Parathyroid adenoma (tissue), 2 donors: ENCODE data around the gene ZDHHC16.
A peak's percentile ranks its signal among the peaks of the same experiment; 100 is the strongest.

Experiments
- H2AFZ ChIP-seq: fragments of 300-600 bp; sonication (generic); one replicate; pipeline ENCODE4 v1.7.0; 2017; ENCODE audit warnings: antibody characterized with exemption, mild to moderate bottlenecking
- H3K27ac ChIP-seq: fragments of 300-600 bp; sonication (generic); one replicate; pipeline ENCODE4 v1.7.0; 2017
- H3K27me3 ChIP-seq: fragments of 300-600 bp; sonication (generic); one replicate; pipeline ENCODE4 v1.7.0; 2017; ENCODE audit warnings: low read length; ENCODE audit not compliant: control insufficient read depth, insufficient read depth
- H3K36me3 ChIP-seq: fragments of 300-600 bp; sonication (generic); one replicate; pipeline ENCODE4 v1.7.0; 2017; ENCODE audit warnings: low read length; ENCODE audit not compliant: control insufficient read depth, insufficient read depth
- H3K4me1 ChIP-seq: fragments of 300-600 bp; sonication (generic); one replicate; pipeline ENCODE4 v1.7.0; 2017; ENCODE audit warnings: control low read depth
- H3K4me2 ChIP-seq: fragments of 300-600 bp; sonication (generic); one replicate; pipeline ENCODE4 v1.7.0; 2017; ENCODE audit warnings: low read length
- H3K4me3 ChIP-seq: fragments of 300-600 bp; sonication (generic); one replicate; pipeline ENCODE4 v1.7.0; 2017; ENCODE audit warnings: low read depth, low read length
- H3K79me2 ChIP-seq: fragments of 300-600 bp; sonication (generic); one replicate; pipeline ENCODE4 v1.7.0; 2017; ENCODE audit warnings: control low read depth
- H3K9ac ChIP-seq: fragments of 300-600 bp; sonication (generic); one replicate; pipeline ENCODE4 v1.7.0; 2017; ENCODE audit warnings: mild to moderate bottlenecking
- H3K9me3 ChIP-seq: fragments of 300-600 bp; sonication (generic); one replicate; pipeline ENCODE4 v1.7.0; 2017; ENCODE audit warnings: low read length; ENCODE audit not compliant: control insufficient read depth
- TF ChIP-seq, protein P1 (sequence below): fragments of 300-600 bp; sonication (generic); IDR thresholded peaks from one replicate; pipeline ENCODE4 v1.7.0; 2017; ENCODE audit warnings: antibody characterized with exemption, mild to moderate bottlenecking
- donor health status: primary hyperparathyroidism.

ZDHHC16 gene

DNA sequence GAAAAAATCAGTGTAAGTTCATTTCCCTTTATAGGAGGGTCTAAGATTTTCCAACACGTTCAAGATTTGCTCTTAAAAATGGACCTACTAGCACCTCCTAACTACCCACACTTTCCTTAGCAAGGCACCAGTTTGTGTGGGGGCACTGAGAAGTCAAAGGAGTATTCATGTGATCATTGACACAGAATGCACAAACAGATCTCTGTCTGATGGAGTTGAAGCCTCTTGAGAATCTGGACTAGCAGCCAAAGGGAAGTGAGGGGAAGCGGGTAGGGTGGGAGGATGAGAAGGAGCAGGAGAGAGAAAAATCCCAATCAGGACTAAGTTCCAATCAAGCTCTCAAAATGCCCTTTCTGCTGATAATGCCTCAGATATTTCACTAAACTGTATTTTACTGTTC is 48.2 kb downstream of the ZDHHC16 start:
- Histone ChIP-seq H3K4me3 (no peak overlapping the region), H3K9ac (no peak overlapping the region), H3K27me3 (no peaks in the 10 kb centered on the region), H3K4me1 (no peaks in the 10 kb centered on the region), H3K4me2 (no peak overlapping the region), H3K27ac (no peak overlapping the region), H2AFZ (no peak overlapping the region), H3K9me3 (no peaks in the 10 kb centered on the region), H3K36me3 (no peaks in the 10 kb centered on the region), H3K79me2 (peaks cover 64% of the 10 kb centered on the region)
- TF ChIP-seq, protein P1, sequence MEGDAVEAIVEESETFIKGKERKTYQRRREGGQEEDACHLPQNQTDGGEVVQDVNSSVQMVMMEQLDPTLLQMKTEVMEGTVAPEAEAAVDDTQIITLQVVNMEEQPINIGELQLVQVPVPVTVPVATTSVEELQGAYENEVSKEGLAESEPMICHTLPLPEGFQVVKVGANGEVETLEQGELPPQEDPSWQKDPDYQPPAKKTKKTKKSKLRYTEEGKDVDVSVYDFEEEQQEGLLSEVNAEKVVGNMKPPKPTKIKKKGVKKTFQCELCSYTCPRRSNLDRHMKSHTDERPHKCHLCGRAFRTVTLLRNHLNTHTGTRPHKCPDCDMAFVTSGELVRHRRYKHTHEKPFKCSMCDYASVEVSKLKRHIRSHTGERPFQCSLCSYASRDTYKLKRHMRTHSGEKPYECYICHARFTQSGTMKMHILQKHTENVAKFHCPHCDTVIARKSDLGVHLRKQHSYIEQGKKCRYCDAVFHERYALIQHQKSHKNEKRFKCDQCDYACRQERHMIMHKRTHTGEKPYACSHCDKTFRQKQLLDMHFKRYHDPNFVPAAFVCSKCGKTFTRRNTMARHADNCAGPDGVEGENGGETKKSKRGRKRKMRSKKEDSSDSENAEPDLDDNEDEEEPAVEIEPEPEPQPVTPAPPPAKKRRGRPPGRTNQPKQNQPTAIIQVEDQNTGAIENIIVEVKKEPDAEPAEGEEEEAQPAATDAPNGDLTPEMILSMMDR, result no peak

DNA sequence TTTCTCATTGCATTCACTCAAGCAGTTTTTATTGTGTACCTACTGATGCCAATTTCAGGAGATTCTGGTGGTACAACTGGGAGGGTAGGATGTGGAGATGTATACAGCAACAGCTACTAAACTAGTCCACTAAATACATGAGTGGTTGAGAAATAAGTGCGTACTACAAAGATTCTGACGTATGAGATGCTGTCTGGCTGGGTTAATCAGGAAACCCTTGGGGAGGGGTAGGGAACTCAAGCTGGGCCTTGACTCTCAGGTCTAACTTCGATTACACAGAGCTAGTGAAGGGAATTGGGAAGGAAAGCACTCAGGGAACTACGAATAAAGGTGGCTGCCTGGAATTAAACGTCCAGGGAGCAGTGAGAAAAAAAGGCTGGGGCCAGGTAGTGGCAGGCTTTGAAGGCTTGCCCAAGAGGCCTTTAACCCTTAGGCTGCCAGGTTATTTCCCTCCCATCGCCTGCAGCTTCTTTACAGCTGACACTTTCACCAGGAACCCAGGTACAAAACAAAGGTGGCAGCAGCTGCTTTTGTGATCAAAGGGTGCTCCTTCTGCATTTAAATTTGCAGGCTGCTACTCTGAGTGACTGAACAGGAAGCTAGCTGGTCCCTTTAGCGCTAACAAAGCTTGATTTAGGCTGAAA is 49.0 kb downstream of the ZDHHC16 start:
- TF ChIP-seq, protein P1, result no peak

GRCh38 chr10:97497572-97498075 is 51.6 kb downstream of the ZDHHC16 start:
- H3K79me2 ChIP-seq, result peaks cover 38% of the 10 kb centered on the region
- H3K9me3 ChIP-seq, result no peaks in the 10 kb centered on the region
- TF ChIP-seq, protein P1, result no peak
- peak overlapping the region; percentile 78 for H2AFZ ChIP-seq
- H3K4me2 ChIP-seq, result peak overlapping the region; percentile 98
- H3K4me1 ChIP-seq, result peaks cover 3% of the 10 kb centered on the region
- peak overlapping the region; percentile 81 for H3K27ac ChIP-seq
- H3K36me3 ChIP-seq, result no peaks in the 10 kb centered on the region
- no peaks in the 10 kb centered on the region for H3K27me3 ChIP-seq
- peak overlapping the region; percentile 21 for H3K9ac ChIP-seq
- peak overlapping the region; percentile 90 for H3K4me3 ChIP-seq

More for the DNA sequence above, 49.0 kb downstream of the ZDHHC16 start:
- H3K9ac ChIP-seq, result no peak overlapping the region
- peaks cover 3% of the 10 kb centered on the region for H3K4me1 ChIP-seq
- H3K9me3 ChIP-seq, result no peaks in the 10 kb centered on the region
- no peak overlapping the region for H3K27ac ChIP-seq
- H3K4me3 ChIP-seq, result no peak overlapping the region
- H3K4me2 ChIP-seq, result no peak overlapping the region
- H3K27me3 ChIP-seq, result no peaks in the 10 kb centered on the region
- H3K36me3 ChIP-seq, result no peaks in the 10 kb centered on the region
- H2AFZ ChIP-seq, result no peak overlapping the region
- peaks cover 56% of the 10 kb centered on the region for H3K79me2 ChIP-seq

DNA sequence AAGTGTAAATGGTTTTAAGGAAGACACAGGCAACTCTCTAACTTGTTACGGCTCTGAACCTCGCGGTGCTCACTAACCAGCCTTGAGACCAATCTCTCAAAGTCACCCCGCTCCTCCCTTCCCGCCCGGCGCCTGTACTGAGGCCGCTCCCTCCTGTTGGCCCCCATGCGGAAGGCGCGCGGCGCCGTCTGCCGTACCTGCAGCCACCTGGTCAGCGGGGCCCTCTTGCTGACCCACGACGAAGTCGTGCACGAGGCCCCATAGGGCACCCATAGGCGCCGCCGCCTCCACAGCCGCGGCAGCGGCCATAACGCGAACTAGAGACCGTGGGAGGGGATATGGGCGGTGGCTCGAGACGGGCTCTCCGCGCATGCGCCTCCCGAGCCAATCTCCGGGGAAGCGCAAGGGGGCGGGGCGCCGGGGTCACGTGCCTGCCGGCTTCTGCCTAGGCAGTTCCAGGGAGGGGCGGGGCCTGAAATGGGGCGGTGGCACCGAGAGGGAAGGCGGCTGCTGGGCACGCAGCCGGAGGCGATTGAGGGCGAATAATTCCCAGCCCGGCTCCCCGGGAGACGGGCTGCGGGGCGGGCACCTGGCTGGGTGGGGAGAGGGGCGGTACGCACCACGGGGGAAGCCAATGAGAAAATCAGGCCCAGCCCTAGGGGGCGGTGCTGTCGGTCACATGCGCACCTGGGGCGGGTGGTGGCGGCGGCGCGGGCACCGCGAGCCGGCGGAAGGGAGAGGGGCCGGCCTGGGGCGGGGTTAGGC is 52.3 kb downstream of the ZDHHC16 start, which contains the start of gene MMS19:
Gene MMS19 (minus strand): TSS at position 347 of the 765 bp plus-strand sequence. CDS start 38 bp downstream, at position 309.
- peaks cover 32% of the 10 kb centered on the region for H3K79me2 ChIP-seq
- peaks cover 3% of the 10 kb centered on the region for H3K4me1 ChIP-seq
- no peaks in the 10 kb centered on the region for H3K27me3 ChIP-seq
- TF ChIP-seq, protein P1, result peak; percentile 25
- peak within 1 kb of the TSS; percentile 68 for H3K9ac ChIP-seq
- H3K9me3 ChIP-seq, result no peaks in the 10 kb centered on the region
- H3K27ac ChIP-seq, result peak within 1 kb of the TSS; percentile 81
- H2AFZ ChIP-seq, result peak within 1 kb of the TSS; percentile 78
- H3K4me2 ChIP-seq, result peak within 1 kb of the TSS; percentile 98
- H3K36me3 ChIP-seq, result no peaks in the 10 kb centered on the region
- H3K4me3 ChIP-seq, result peak within 1 kb of the TSS; percentile 90
